BE2C (cell line): ENCODE results near the gene CNBP.

Experiments
- DNase-seq: peaks from one replicate; pipeline ENCODE4 v3.0.0-alpha.2; 2020
- H3K27me3 ChIP-seq: fragments of 250-450 bp; sonication (Bioruptor Pico); 2 replicates; pipeline ENCODE4 v1.5.1; 2020; ENCODE audit warnings: mild to moderate bottlenecking
- H3K36me3 ChIP-seq: fragments of 250-450 bp; sonication (Bioruptor Pico); 2 replicates; pipeline ENCODE4 v1.5.1; 2020; ENCODE audit warnings: mild to moderate bottlenecking
- H3K4me1 ChIP-seq: fragments of 250-450 bp; sonication (Bioruptor Pico); 2 replicates; pipeline ENCODE4 v1.5.1; 2020
- H3K4me3 ChIP-seq: 2 replicates; pipeline ENCODE4 v1.5.1; 2011; ENCODE audit warnings: low read depth, low read length
- H3K9me3 ChIP-seq: fragments of 250-450 bp; sonication (Bioruptor Pico); 2 replicates; pipeline ENCODE4 v1.5.1; 2020
- TF ChIP-seq, protein P1 (sequence below): IDR thresholded peaks from 2 replicates; pipeline ENCODE4 v1.5.1; 2012; ENCODE audit warnings: mild to moderate bottlenecking, low read depth, low read length

CNBP gene

DNA sequence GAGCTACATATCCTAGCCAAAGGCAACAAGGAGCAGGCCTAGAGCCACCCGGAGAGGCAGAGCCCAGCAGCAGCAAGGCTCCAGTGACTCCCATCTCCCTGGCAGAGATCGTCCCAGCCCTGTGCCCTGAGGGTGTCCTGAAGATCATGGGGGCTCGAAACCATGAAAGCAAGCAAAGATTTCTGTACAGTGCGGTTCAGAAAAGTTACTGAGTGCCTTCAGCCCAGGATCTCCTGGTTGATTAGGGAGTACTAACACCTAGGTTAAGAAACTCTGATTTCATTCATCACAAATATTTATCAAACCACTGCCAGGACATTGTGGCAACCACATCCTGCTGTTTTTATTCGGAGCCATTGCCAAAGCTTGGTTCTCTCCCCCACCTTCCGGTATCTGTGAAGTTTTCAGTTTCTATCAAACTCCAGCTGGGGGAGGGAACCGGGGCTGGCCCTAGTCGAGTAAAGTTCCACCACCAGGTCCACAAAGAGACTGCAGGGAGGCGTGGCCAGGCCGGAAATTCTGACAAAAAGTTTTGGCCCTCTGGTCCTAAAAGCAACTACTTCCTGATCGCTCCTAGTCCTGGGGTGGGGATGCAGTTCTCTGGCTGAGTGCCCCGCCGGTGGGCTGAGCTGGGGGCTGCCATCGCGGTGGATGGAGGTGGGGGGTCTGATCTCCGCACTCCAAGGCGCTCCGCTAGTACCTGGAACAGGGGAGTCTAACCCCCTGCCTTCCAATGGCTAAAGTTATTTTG lies 63.3 kb downstream of the CNBP start:
- peak overlapping the region; percentile 61 for H3K4me3 ChIP-seq
- DNase-seq = peak; percentile 42
- H3K36me3 ChIP-seq = no peaks in the 10 kb centered on the region
- no peaks in the 10 kb centered on the region for H3K27me3 ChIP-seq
- TF ChIP-seq, protein P1, sequence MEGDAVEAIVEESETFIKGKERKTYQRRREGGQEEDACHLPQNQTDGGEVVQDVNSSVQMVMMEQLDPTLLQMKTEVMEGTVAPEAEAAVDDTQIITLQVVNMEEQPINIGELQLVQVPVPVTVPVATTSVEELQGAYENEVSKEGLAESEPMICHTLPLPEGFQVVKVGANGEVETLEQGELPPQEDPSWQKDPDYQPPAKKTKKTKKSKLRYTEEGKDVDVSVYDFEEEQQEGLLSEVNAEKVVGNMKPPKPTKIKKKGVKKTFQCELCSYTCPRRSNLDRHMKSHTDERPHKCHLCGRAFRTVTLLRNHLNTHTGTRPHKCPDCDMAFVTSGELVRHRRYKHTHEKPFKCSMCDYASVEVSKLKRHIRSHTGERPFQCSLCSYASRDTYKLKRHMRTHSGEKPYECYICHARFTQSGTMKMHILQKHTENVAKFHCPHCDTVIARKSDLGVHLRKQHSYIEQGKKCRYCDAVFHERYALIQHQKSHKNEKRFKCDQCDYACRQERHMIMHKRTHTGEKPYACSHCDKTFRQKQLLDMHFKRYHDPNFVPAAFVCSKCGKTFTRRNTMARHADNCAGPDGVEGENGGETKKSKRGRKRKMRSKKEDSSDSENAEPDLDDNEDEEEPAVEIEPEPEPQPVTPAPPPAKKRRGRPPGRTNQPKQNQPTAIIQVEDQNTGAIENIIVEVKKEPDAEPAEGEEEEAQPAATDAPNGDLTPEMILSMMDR = no peak
- peaks cover 5% of the 10 kb centered on the region; the same call in 1 of the 2 replicates for H3K4me1 ChIP-seq
- H3K9me3 ChIP-seq = no peaks in the 10 kb centered on the region

DNA sequence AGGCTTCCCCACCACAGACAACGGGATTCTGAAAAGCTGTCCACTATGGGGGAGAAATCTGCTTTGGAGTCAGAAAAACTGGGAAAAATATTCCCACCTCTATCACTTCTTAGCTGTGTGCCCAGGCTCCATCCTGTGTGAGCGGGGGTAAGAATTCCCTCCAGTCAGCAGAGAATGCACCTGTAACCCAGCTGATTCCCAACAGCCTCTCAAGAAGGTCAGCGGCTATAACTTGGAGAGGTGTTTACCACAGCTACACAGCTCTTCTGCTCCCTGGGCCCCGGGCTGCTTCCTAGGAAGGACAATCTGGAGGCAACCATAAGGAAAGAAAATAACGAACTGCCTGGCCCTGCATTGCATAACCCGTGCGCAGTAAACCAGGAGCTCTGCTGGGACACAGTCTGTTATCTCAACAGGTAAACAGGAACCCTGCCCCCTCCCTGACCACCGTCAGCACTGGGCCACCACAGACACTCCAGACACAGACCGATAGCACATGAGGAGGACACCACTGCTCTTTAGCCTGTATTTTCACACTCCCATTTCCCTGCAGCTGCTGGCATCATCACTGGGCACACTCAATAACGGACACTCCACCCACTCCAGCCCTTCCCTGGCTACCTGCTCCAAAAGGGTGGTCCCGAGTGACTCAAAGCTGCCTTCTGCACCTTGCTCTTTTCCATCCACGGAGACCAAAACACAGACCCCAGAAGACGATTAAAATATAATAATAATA lies 64.2 kb downstream of the CNBP start:
- DNase-seq = no peak
- TF ChIP-seq, protein P1 = no peak
- Histone ChIP-seq H3K36me3 (no peaks in the 10 kb centered on the region), H3K9me3 (no peaks in the 10 kb centered on the region), H3K27me3 (no peaks in the 10 kb centered on the region), H3K4me3 (no peak overlapping the region), H3K4me1 (peaks cover 5% of the 10 kb centered on the region; the same call in 1 of the 2 replicates)

DNA sequence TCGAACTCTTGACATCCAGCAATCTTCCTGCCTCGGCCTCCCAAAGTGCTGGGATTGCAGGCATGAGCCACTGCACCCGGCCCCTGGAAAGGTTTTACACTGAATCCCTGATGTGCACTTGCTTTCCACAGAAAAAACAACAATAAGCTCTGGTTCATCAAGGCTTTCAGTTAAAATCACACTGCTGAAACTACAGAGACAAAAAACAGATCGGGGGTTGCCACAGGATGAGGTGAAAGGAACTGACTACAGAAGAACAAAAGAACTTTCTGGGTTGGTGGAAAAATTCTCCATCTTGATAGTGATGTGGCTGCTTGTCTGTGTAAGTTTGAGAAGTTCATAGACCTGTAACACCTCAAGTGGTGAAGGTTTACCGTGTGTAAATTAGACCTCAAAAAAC lies 65.0 kb downstream of the CNBP start:
- no peak for DNase-seq
- Histone ChIP-seq H3K27me3 (no peaks in the 10 kb centered on the region), H3K4me3 (no peak overlapping the region), H3K4me1 (peaks cover 5% of the 10 kb centered on the region; the same call in 1 of the 2 replicates), H3K36me3 (no peaks in the 10 kb centered on the region), H3K9me3 (no peaks in the 10 kb centered on the region)
- TF ChIP-seq, protein P1 = no peak
